ENCODE measurements around the gene DEFB132.

GRCh38 chr20:219290-220115, 38.0 kb upstream of the DEFB132 start:
- TF ChIP-seq POLR2A (IDR thresholded peaks at IDR 0.05) = no peak
- TF ChIP-seq EP300 (IDR thresholded peaks at IDR 0.05) = no peak

Data from tibial nerve (tissue), 3 donors.